Testis (tissue), 3 donors: Measurements from ENCODE around the gene FIGNL1. TPM values are rescaled to one million over a fixed set of nuclear protein-coding genes. Genes with fewer than 3 reads are reported as not detected.

ENCODE experiments used
- DNase-seq: peaks from one replicate; pipeline ENCODE4 v3.0.0-alpha.2; 2019
- H3K27ac ChIP-seq, 2 donors: fragments of 200-600 bp; sonication (generic); one replicate each; pipeline ENCODE4 v1.5.1; 2019
- H3K27me3 ChIP-seq: fragments of 200-600 bp; sonication (generic); one replicate; pipeline ENCODE4 v1.5.1; 2019
- H3K36me3 ChIP-seq: fragments of 200-600 bp; sonication (generic); one replicate; pipeline ENCODE4 v1.5.1; 2017; ENCODE audit warnings: low read depth; ENCODE audit errors: missing control alignments
- H3K4me1 ChIP-seq: fragments of 200-600 bp; sonication (generic); one replicate; pipeline ENCODE4 v1.5.1; 2019
- H3K4me3 ChIP-seq, 2 donors: fragments of 200-600 bp; sonication (generic); one replicate each; pipeline ENCODE4 v1.5.1; 2017 to 2019
- H3K9me3 ChIP-seq: fragments of 200-600 bp; sonication (generic); one replicate; pipeline ENCODE4 v1.5.1; 2017
- POLR2A ChIP-seq: fragments of 450-650 bp; IDR thresholded peaks from one replicate; pipeline ENCODE4 v1.6.1; 2017; ENCODE audit warnings: antibody characterized with exemption, mild to moderate bottlenecking, moderate library complexity
- WGBS, 2 donors: methylation state at CpG; one replicate each; pipeline ENCODE4 v1.1.5; 2018; 5-methylcytosine and 5-hydroxymethylcytosine counted together
- intact Hi-C: fragments of 100-400 bp; cut with DNase I; formaldehyde crosslinking; loops from one replicate; pipeline ENCODE4 v1.15.1; 2023; ENCODE audit warnings: low total_unique reads
- polyA plus RNA-seq: library from polyadenylated mRNA; stranded (reverse); fragments of 350-450 nt; fragmentation: Illumina TruSeq; extraction: RNeasy Lipid Tissue Mini Kit (QIAGEN cat#74804); gene quantifications from one replicate; pipeline ENCODE4 v1.2.3, GENCODE V29; 2014; ENCODE audit warnings: low read depth, low replicate concordance; ENCODE audit not compliant: insufficient read depth
- total RNA-seq, 2 donors: library from RNA; depleted of rRNA; stranded (reverse); fragments of >200 nt; gene quantifications; one replicate each; pipeline ENCODE4 v1.2.3, GENCODE V29; 2016
- TF ChIP-seq, protein P1 (sequence below), 3 experiments: fragments of 450-650 bp in 2 of 3; fragments of 200-600 bp in 1 of 3; sonication (generic) in 1 of 3; IDR thresholded peaks; one replicate each; pipeline ENCODE4 v1.5.1; 2016 to 2019; ENCODE audit warnings: antibody characterized with exemption in 3 of 3, mild to moderate bottlenecking in 2 of 3, moderate library complexity in 1 of 3

Gene FIGNL1
- total and polyA plus RNA-seq, 3 donors from 2014 or later, result 10.4 to 20.9 (median 19.1) TPM

GRCh38 chr7:50477640-50478039, 27.5 kb upstream of the FIGNL1 start:
- Histone ChIP-seq H3K9me3 (no peaks in the 10 kb centered on the region), H3K4me3 (no peak overlapping the region), H3K27ac (no peak overlapping the region), H3K27me3 (no peaks in the 10 kb centered on the region), H3K4me1 (no peaks in the 10 kb centered on the region), H3K36me3 (no peaks in the 10 kb centered on the region)
- no peak for TF ChIP-seq POLR2A
- 73 to 88% methylated on average over 6 of the region's 6 CpGs for WGBS, 2 donors
- intact Hi-C loops, result no loop called here
- DNase-seq, result no peak

GRCh38 chr7:50476953-50477625, 26.9 kb upstream of the FIGNL1 start:
- no peak overlapping the region for H3K4me3 ChIP-seq
- DNase-seq, result no peak
- no peaks in the 10 kb centered on the region for H3K36me3 ChIP-seq
- H3K27me3 ChIP-seq, result no peaks in the 10 kb centered on the region
- no peak overlapping the region for H3K27ac ChIP-seq
- 88 to 96% methylated on average over 9 of the region's 9 CpGs for WGBS, 2 donors
- no peak for TF ChIP-seq POLR2A
- TF ChIP-seq, protein P1, sequence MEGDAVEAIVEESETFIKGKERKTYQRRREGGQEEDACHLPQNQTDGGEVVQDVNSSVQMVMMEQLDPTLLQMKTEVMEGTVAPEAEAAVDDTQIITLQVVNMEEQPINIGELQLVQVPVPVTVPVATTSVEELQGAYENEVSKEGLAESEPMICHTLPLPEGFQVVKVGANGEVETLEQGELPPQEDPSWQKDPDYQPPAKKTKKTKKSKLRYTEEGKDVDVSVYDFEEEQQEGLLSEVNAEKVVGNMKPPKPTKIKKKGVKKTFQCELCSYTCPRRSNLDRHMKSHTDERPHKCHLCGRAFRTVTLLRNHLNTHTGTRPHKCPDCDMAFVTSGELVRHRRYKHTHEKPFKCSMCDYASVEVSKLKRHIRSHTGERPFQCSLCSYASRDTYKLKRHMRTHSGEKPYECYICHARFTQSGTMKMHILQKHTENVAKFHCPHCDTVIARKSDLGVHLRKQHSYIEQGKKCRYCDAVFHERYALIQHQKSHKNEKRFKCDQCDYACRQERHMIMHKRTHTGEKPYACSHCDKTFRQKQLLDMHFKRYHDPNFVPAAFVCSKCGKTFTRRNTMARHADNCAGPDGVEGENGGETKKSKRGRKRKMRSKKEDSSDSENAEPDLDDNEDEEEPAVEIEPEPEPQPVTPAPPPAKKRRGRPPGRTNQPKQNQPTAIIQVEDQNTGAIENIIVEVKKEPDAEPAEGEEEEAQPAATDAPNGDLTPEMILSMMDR (IDR thresholded peaks at IDR 0.05), result no peak
- intact Hi-C loops, result no loop called here
- H3K4me1 ChIP-seq, result no peaks in the 10 kb centered on the region
- no peaks in the 10 kb centered on the region for H3K9me3 ChIP-seq

DNA sequence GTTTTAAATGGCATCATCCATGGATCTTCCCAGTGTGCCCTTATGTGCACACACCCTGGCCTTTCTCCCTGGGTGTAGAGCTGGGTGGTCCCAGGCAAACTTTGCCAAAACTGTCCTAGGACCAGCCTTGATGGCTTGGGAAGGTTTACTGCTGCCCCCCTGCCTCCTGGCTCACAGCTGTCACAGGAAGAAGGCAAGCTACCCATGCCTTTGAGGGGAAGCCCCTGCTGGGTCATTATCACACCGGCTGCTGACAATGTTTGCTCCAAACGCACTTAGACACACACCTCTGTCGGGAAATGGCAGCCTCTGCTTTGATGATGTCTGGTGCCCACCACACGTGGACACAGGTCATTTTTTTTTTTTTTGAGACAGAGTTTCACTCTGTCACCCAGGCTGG, 25.2 kb upstream of the FIGNL1 start:
- H3K27me3 ChIP-seq, result no peaks in the 10 kb centered on the region
- WGBS, 2 donors, result 71 to 77% methylated on average over 4 of the region's 4 CpGs
- TF ChIP-seq, protein P1 (IDR thresholded peaks at IDR 0.05), result no peak
- no peak for TF ChIP-seq POLR2A
- H3K27ac ChIP-seq, result no peak overlapping the region
- no peaks in the 10 kb centered on the region for H3K4me1 ChIP-seq
- no peaks in the 10 kb centered on the region for H3K9me3 ChIP-seq
- DNase-seq, result no peak
- intact Hi-C loops, result no loop called here
- H3K4me3 ChIP-seq, result no peak overlapping the region
- H3K36me3 ChIP-seq, result no peaks in the 10 kb centered on the region

DNA sequence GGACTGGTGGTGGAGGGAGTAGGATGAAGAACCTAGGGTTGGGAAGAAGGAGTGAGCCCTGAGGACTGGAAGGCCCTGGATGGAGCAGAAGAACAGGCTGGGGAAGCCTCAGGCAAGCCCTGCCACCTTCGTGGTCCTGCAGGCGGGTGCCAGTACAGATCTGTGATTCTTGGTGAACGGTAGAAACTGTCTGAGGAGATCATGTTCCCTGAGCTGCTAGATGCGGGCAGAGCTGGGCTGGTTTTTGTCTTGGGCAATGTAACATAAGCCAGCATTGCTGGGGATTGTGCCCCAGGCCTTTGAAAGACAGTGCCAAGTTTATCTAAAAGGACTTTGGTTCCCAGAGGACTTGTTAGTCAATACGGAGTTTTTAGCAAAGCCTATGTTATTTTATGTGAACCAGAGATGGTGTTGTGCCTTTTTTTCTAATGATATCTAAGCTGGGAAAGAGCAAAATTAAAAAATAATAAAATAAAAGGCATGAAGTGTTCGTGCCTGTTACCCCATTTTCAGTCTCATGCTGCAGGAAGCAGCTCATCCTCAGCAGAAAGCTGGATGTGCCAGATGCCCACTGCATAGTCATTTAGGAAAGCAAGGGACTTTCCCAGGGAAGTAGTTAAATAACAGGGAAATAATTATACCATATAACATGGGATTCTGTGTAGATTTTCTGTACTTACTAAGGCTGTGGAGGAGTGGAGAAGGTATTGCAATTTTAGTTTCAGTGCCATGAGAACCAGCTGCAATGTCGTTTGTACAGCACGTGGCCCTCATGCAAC, 24.4 kb upstream of the FIGNL1 start:
- Histone ChIP-seq H3K4me3 (no peak overlapping the region), H3K27ac (no peak overlapping the region), H3K36me3 (no peaks in the 10 kb centered on the region), H3K9me3 (no peaks in the 10 kb centered on the region), H3K27me3 (no peaks in the 10 kb centered on the region), H3K4me1 (no peaks in the 10 kb centered on the region)
- DNase-seq, result no peak
- TF ChIP-seq, protein P1 (IDR thresholded peaks at IDR 0.05), result no peak
- TF ChIP-seq POLR2A, result no peak
- WGBS, 2 donors, result 69 to 71% methylated on average over 8 of the region's 8 CpGs
- intact Hi-C loops, result no loop called here

GRCh38 chr7:50473531-50473930, 23.4 kb upstream of the FIGNL1 start:
- Histone ChIP-seq H3K27ac (no peak overlapping the region), H3K9me3 (no peaks in the 10 kb centered on the region), H3K4me1 (no peaks in the 10 kb centered on the region), H3K27me3 (no peaks in the 10 kb centered on the region), H3K4me3 (no peak overlapping the region), H3K36me3 (no peaks in the 10 kb centered on the region)
- WGBS, 2 donors, result 92 to 93% methylated on average over 2 to 4 of the region's 4 CpGs
- DNase-seq, result no peak
- TF ChIP-seq POLR2A, result no peak
- TF ChIP-seq, protein P1 (IDR thresholded peaks at IDR 0.05), result no peak
- intact Hi-C loops, result no loop called here
